H1 (cell line): ENCODE results near the gene FBXO34.

Experiments
- CTCF ChIP-seq, 3 experiments: IDR thresholded peaks; 1 replicate in 2 of 3; 2 replicates in 1 of 3; pipeline versions ENCODE4 v1.5.1 to v1.6.1; 2011; ENCODE audit warnings: low read length in 3 of 3, mild to moderate bottlenecking in 3 of 3, inconsistent platforms in 2 of 3, low read depth in 1 of 3, moderate library complexity in 1 of 3; ENCODE audit not compliant: insufficient read depth in 1 of 3; ENCODE audit errors: control extremely low read depth in 1 of 3
- EP300 ChIP-seq, 2 experiments: IDR thresholded peaks; 1 replicate in 1 of 2; 2 replicates in 1 of 2; pipeline ENCODE4 v1.6.1; 2011 to 2012; ENCODE audit warnings: low read depth in 2 of 2, low read length in 2 of 2, mild to moderate bottlenecking in 2 of 2, borderline replicate concordance in 1 of 2, inconsistent platforms in 1 of 2, moderate library complexity in 1 of 2
- EZH2 ChIP-seq: fragments of 200-600 bp; sonication (generic); IDR thresholded peaks from 2 replicates; pipeline ENCODE4 v1.7.1; 2012; ENCODE audit warnings: low read depth, mild to moderate bottlenecking, moderate library complexity, low read length, inconsistent platforms; ENCODE audit not compliant: severe bottlenecking
- FOSL1 ChIP-seq: IDR thresholded peaks from 2 replicates; pipeline ENCODE4 v1.6.1; 2011; ENCODE audit warnings: mild to moderate bottlenecking, low read depth, low read length, moderate library complexity; ENCODE audit not compliant: insufficient read depth
- KDM4A ChIP-seq: IDR thresholded peaks from one replicate; pipeline ENCODE4 v1.7.1; 2012; ENCODE audit warnings: low read depth, mild to moderate bottlenecking, moderate library complexity, low read length, inconsistent platforms; ENCODE audit not compliant: severe bottlenecking
- POLR2A ChIP-seq, 2 experiments: IDR thresholded peaks; 1 replicate in 1 of 2; 2 replicates in 1 of 2; pipeline ENCODE4 v1.6.1; 2011; ENCODE audit warnings: low read depth in 2 of 2, low read length in 2 of 2, mild to moderate bottlenecking in 2 of 2; ENCODE audit errors: control extremely low read depth in 1 of 2
- POLR2AphosphoS5 ChIP-seq: IDR thresholded peaks from 2 replicates; pipeline ENCODE4 v1.6.1; 2011; ENCODE audit warnings: low read depth, low read length
- RAD21 ChIP-seq, 2 experiments: IDR thresholded peaks in 1 of 2; conservative IDR thresholded peaks in 1 of 2; 2 replicates each; pipeline ENCODE4 v1.6.1; 2011; ENCODE audit warnings: low read depth in 2 of 2, low read length in 2 of 2, improper control_type of control experiment in 1 of 2, inconsistent platforms in 1 of 2, mild to moderate bottlenecking in 1 of 2, moderate library complexity in 1 of 2
- RXRA ChIP-seq: IDR thresholded peaks from 2 replicates; pipeline ENCODE4 v1.6.1; 2011; ENCODE audit warnings: low read depth, mild to moderate bottlenecking, low read length, moderate library complexity; ENCODE audit not compliant: insufficient read depth
- SIN3A ChIP-seq, 2 experiments: IDR thresholded peaks in 1 of 2; conservative IDR thresholded peaks in 1 of 2; 2 replicates each; pipeline ENCODE4 v1.6.1; 2011 to 2012; ENCODE audit warnings: low read length in 2 of 2, improper control_type of control experiment in 1 of 2, low read depth in 1 of 2, mild to moderate bottlenecking in 1 of 2
- TCF12 ChIP-seq: IDR thresholded peaks from 2 replicates; pipeline ENCODE4 v1.6.1; 2011; ENCODE audit warnings: low read depth, mild to moderate bottlenecking, low read length

- TF ChIP-seq FOSL1 (no peak), TCF12 (no peak), CTCF (IDR thresholded peaks at IDR 0.05; ENCODE audit: control extremely low read depth in 1 of 3, insufficient read depth in 1 of 3, low read depth in 1 of 3, low read length in 3 of 3) (peak; percentile 39 to 89 (median 75)), EP300 (IDR thresholded peaks at IDR 0.05; ENCODE audit: borderline replicate concordance in 1 of 2, low read depth in 2 of 2, low read length in 2 of 2) (no peak), KDM4A (no peak), RAD21 (IDR thresholded peaks at IDR 0.05 in 1 of 2, conservative IDR thresholded peaks at IDR 0.05 in 1 of 2; ENCODE audit: low read depth in 2 of 2, low read length in 2 of 2) (peak; percentile 83 to 89), POLR2AphosphoS5 (no peak), POLR2A (IDR thresholded peaks at IDR 0.05; ENCODE audit: control extremely low read depth in 1 of 2, low read depth in 2 of 2, low read length in 2 of 2) (no peak), SIN3A (conservative IDR thresholded peaks at IDR 0.05 in 1 of 2, IDR thresholded peaks at IDR 0.05 in 1 of 2; ENCODE audit: low read depth in 1 of 2, low read length in 2 of 2) (no peak), RXRA (no peak), EZH2 (no peak)
These were observed 83.3 kb downstream of the FBXO34 start for GRCh38 chr14:55354500-55354899.
